Osteoblast (primary cell): ENCODE data around the gene BICDL2. TPM values are rescaled to one million over a fixed set of nuclear protein-coding genes. Genes with fewer than 3 reads are reported as not detected.

Source experiments
- DNase-seq: peaks from one replicate; pipeline ENCODE4 v3.0.0; 2011; ENCODE audit warnings: low spot score, mixed read lengths; ENCODE audit not compliant: insufficient read length; ENCODE audit errors: missing footprints
- H2AFZ ChIP-seq: 2 replicates; pipeline ENCODE4 v1.6.0; 2011; ENCODE audit warnings: mild to moderate bottlenecking, low read length
- H3K27ac ChIP-seq: 2 replicates; pipeline ENCODE4 v1.5.1; 2011; ENCODE audit warnings: mild to moderate bottlenecking, low read depth, low read length, moderate library complexity
- H3K27me3 ChIP-seq: 2 replicates; pipeline ENCODE4 v1.6.0; 2012; ENCODE audit warnings: mild to moderate bottlenecking, control low read depth, inconsistent platforms, low read length, moderate library complexity; ENCODE audit not compliant: insufficient read depth
- H3K36me3 ChIP-seq: 2 replicates; pipeline ENCODE4 v1.5.1; 2011; ENCODE audit warnings: mild to moderate bottlenecking, low read length, control low read depth, moderate library complexity; ENCODE audit not compliant: insufficient read depth
- H3K4me1 ChIP-seq: 2 replicates; pipeline ENCODE4 v1.5.1; 2011; ENCODE audit warnings: mild to moderate bottlenecking, low read length, control low read depth, moderate library complexity; ENCODE audit not compliant: insufficient read depth
- H3K4me2 ChIP-seq: 2 replicates; pipeline ENCODE4 v1.6.0; 2011; ENCODE audit warnings: mild to moderate bottlenecking, low read length; ENCODE audit not compliant: insufficient read depth
- H3K4me3 ChIP-seq: fragments of 200-600 bp; sonication (generic); 3 replicates; pipeline ENCODE4 v1.5.1; 2012; ENCODE audit warnings: mild to moderate bottlenecking, low read length, inconsistent platforms; ENCODE audit not compliant: insufficient read depth
- H3K79me2 ChIP-seq: 2 replicates; pipeline ENCODE4 v1.6.0; 2012; ENCODE audit warnings: mild to moderate bottlenecking, low read length, control low read depth, inconsistent platforms; ENCODE audit not compliant: insufficient read depth
- H3K9me3 ChIP-seq: 2 replicates; pipeline ENCODE4 v1.5.1; 2011; ENCODE audit warnings: low read depth, low read length, control low read depth
- H4K20me1 ChIP-seq: 2 replicates; pipeline ENCODE4 v1.6.0; 2012; ENCODE audit warnings: mild to moderate bottlenecking, low read length, control low read depth; ENCODE audit not compliant: insufficient read depth
- total RNA-seq: library from RNA; depleted of rRNA; stranded (reverse); fragments of >200 nt; gene quantifications from 2 replicates; pipeline ENCODE4 v1.2.3, GENCODE V29; 2012
- TF ChIP-seq, protein P1 (sequence below): IDR thresholded peaks from 2 replicates; pipeline ENCODE4 v1.5.1; 2011; ENCODE audit warnings: mild to moderate bottlenecking, low read depth, low read length, moderate library complexity; ENCODE audit errors: extremely low read depth

The BICDL2 gene
- total RNA-seq, 1 donor = not detected

DNA sequence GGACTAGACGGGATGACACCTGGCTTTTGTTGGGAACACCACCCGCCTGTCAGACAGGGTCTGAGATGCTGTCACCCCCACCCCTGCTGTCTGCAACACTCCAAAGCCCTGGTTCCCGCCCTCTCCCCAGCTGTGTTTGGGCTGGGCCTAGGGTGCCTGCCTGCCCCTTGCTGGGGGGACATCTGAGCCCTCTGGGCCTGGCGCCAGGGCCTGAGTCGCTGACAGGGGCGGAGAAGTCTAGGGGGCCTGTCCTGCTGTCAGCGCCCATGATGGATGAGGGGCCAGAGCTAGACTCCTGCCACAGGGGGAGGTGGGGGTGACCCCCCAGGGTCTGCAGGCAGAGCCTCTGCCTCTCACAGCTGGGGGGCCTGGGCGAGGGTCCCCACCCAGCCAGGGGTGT, 48.9 kb downstream of the BICDL2 start:
- Histone ChIP-seq H3K79me2 (no peaks in the 10 kb centered on the region), H3K4me1 (no peaks in the 10 kb centered on the region), H4K20me1 (no peaks in the 10 kb centered on the region), H3K27me3 (peaks cover 8% of the 10 kb centered on the region), H3K36me3 (no peaks in the 10 kb centered on the region), H2AFZ (no peak overlapping the region), H3K9me3 (no peaks in the 10 kb centered on the region), H3K4me2 (no peak overlapping the region), H3K27ac (no peak overlapping the region), H3K4me3 (no peak overlapping the region)
- DNase-seq = no peak
- TF ChIP-seq, protein P1, sequence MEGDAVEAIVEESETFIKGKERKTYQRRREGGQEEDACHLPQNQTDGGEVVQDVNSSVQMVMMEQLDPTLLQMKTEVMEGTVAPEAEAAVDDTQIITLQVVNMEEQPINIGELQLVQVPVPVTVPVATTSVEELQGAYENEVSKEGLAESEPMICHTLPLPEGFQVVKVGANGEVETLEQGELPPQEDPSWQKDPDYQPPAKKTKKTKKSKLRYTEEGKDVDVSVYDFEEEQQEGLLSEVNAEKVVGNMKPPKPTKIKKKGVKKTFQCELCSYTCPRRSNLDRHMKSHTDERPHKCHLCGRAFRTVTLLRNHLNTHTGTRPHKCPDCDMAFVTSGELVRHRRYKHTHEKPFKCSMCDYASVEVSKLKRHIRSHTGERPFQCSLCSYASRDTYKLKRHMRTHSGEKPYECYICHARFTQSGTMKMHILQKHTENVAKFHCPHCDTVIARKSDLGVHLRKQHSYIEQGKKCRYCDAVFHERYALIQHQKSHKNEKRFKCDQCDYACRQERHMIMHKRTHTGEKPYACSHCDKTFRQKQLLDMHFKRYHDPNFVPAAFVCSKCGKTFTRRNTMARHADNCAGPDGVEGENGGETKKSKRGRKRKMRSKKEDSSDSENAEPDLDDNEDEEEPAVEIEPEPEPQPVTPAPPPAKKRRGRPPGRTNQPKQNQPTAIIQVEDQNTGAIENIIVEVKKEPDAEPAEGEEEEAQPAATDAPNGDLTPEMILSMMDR = no peak

DNA sequence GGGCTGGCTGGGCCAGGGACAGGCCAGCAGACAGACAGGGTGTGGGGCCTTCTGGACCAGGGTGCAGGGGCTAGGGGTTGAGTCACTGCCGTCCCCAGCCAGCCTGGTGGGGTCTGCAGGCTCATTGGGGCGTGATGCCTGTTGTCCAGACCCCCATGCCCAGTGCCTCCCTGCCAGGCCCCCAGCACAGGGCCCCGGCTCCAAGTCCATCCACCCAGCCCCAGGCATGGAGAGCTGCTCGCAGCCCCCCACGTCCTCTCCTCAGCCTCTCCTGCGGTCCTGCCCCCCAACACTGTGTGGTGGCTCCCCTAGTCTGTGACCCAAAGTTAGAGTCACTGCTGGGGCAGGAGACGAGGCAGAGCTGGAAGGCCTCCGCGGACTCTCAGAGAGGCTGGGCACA, 49.5 kb downstream of the BICDL2 start:
- H3K27ac ChIP-seq = no peak overlapping the region
- H3K4me3 ChIP-seq = no peak overlapping the region
- no peaks in the 10 kb centered on the region for H3K79me2 ChIP-seq
- no peak overlapping the region for H3K4me2 ChIP-seq
- TF ChIP-seq, protein P1 = no peak
- no peak for DNase-seq
- peaks cover 8% of the 10 kb centered on the region for H3K27me3 ChIP-seq
- no peaks in the 10 kb centered on the region for H3K4me1 ChIP-seq
- H3K9me3 ChIP-seq = no peaks in the 10 kb centered on the region
- H2AFZ ChIP-seq = no peak overlapping the region
- no peaks in the 10 kb centered on the region for H4K20me1 ChIP-seq
- H3K36me3 ChIP-seq = no peaks in the 10 kb centered on the region

DNA sequence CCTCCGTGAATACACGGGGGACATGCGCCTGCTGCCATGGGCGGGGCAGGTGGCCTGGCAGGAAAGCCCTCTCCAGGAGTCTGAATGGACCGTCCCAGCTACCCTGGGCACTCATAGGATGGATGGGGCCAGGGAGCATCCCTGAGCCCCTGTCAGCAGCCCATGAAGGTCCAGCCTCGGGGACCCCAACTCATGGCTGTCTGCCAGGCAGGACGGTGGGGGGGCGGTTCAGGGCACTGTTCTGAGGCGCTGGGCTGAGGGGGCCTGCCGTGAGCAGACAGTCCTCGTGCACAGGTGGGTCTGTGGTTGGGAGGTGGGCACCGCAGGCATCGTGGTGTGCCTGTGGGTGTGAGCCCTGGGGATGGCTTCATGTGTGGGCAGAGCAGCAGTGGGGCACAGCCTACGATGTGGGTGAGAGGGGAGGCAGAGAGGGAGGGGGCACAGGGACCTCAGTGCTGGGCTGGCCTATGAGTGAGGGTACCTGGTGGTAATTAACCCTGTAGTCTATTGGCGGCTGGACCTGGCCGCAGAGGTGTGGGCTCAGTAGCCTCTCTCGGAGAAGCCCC, 50.0 kb downstream of the BICDL2 start:
- Histone ChIP-seq H3K27ac (no peak overlapping the region), H3K36me3 (no peaks in the 10 kb centered on the region), H3K4me3 (no peak overlapping the region), H3K9me3 (no peaks in the 10 kb centered on the region), H3K4me2 (no peak overlapping the region), H3K79me2 (no peaks in the 10 kb centered on the region), H3K4me1 (no peaks in the 10 kb centered on the region), H4K20me1 (no peaks in the 10 kb centered on the region), H3K27me3 (peaks cover 8% of the 10 kb centered on the region), H2AFZ (no peak overlapping the region)
- no peak for DNase-seq
- TF ChIP-seq, protein P1 = no peak

DNA sequence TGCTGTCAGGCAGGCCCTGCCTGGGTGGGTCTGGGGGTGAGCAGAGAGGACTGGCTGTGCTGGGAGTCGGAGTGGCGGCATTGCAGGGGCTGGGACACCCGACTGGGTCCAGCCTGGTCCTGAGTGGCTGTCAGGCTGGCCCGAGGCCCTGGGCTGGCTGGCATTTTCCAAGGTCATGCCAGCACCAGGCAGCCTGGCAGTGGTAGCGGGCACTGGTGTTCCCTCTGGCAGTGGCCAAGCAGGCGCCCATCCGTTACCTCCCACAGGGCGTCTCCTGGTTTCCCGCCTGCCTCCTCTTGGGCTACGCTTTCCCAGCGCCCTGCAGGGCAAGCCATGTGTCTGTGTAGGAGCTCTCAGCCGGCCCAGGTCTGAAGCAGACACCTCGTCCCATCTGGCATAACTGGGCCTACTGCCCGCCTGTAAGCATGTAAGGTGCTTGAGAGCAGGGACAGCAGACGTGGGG, 50.8 kb downstream of the BICDL2 start:
- H3K4me2 ChIP-seq = no peak overlapping the region

More for the DNA sequence above, 50.8 kb downstream of the BICDL2 start:
- Histone ChIP-seq H3K36me3 (no peaks in the 10 kb centered on the region), H3K4me1 (peaks cover 1% of the 10 kb centered on the region), H3K27me3 (peaks cover 8% of the 10 kb centered on the region), H3K4me3 (no peak overlapping the region), H4K20me1 (no peaks in the 10 kb centered on the region), H2AFZ (no peak overlapping the region), H3K9me3 (no peaks in the 10 kb centered on the region), H3K27ac (no peak overlapping the region), H3K79me2 (no peaks in the 10 kb centered on the region)
- TF ChIP-seq, protein P1 = no peak
- no peak for DNase-seq
